SK-MEL-5 (cell line): ENCODE measurements around the gene RASGRP3. TPM values are rescaled to one million over a fixed set of nuclear protein-coding genes. Genes with fewer than 3 reads are reported as not detected.

Source experiments
- DNase-seq: peaks from one replicate; pipeline ENCODE4 v3.0.0-alpha.2; 2016; ENCODE audit warnings: low read depth, low spot score
- in situ Hi-C: cut with HindIII; loops from 2 replicates; pipeline ENCODE4 v1.10.0; 2016; ENCODE audit warnings: low sequenced_read_pairs, high pct_unique_total_duplicates, low pct_unique_long_range_greater_than_20kb
- total RNA-seq: library from RNA; depleted of rRNA; stranded (reverse); fragments of >200 nt; shearing (Covaris generic); gene quantifications from 2 replicates; pipeline ENCODE4 v1.2.3, GENCODE V29; 2014

The RASGRP3 gene
- total RNA-seq, 1 experiment from 2014 or later = 26.3 TPM

- in situ Hi-C loops = no loop called here
- DNase-seq = no peak
Measured at GRCh38 chr2:33588232-33588631, 111.8 kb downstream of the RASGRP3 start.

GRCh38 chr2:33589444-33589843 is 113.0 kb downstream of the RASGRP3 start:
- no peak for DNase-seq
- in situ Hi-C loops = no loop called here

DNA sequence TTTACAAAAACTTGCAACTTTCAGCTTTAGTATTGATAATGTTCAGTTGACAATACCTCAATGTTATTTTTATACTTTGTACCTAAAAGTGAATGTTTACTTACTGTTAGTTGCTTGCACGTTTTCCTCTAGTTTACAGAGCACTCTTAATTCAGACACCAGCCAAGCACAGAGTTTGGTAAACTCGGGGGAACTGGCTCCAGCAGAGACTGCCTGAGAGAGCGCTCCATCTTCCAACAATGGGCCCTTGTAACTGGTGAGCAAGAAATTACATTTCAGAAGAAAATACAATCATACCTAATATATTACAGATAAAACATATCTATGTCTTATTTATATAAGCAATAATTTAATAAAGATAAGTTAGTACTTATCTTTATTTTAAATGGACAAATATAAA is 118.9 kb downstream of the RASGRP3 start:
- in situ Hi-C loops = no loop called here
- DNase-seq = no peak

DNA sequence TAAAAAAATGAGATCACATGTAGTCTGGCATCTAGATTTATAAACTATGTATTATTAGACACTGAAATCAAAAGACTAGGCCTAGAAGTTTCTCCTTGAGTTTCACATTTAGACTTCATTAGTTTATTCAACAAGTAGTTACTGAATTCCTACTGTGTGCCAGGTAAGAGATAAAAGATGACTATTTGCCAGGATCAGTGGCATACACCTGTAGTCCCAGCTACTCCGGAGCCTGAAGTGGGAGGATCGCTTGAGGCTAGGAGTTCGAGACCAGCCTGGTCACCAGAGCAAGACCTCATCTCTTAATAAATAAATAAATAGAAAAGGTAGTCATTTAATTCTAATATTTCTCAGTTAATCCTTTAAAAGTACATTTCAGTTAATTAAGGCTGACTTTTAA is 120.6 kb downstream of the RASGRP3 start:
- in situ Hi-C loops = no loop called here
- no peak for DNase-seq

- in situ Hi-C loops = no loop called here
- DNase-seq = peak; percentile 59
Measured at GRCh38 chr2:33598561-33599174, 122.2 kb downstream of the RASGRP3 start.

DNA sequence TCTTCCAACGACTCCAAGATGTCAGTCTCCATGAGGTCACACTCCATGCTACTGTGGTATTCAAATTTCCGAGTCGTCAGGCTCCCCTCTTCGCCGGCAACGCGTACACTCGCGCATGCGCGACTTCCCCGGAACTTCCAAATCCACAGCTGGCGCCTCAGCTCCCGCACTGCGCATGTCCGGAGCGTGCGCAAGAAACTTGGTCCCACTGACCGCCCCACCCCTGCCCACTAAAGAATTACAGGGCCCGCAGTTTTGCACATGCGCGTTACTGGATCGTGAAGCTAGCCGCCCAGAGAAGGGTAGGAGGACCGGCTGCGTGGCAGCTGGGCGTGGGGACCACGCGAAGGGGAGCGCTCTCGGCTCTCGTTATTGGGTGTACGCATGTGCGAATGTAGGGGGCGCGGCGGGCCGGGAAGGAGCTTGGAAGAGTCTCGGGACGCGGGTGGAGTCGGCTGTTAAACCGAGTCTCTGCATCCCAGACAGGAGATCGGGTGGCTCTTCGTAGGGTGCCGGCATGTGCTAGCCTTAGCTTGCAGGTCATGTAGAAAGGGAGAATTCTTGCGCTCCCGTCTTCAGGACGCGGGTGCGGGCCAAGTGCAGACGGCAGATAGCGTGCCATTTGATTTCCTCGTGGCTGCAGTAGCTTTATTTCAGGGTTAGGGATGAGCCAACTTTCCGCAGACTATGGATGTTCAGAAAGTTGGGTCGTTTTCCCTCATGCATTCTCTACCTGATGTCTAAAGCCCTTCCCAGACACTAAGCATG is 122.9 kb downstream of the RASGRP3 start, which contains the start of gene FAM98A:
Gene FAM98A, minus strand, starts transcription at position 125 of the 768 bp plus-strand sequence. Its CDS starts 78 bp downstream, at position 47.
- in situ Hi-C loops = no loop called here
- peak; percentile 100 for DNase-seq

DNA sequence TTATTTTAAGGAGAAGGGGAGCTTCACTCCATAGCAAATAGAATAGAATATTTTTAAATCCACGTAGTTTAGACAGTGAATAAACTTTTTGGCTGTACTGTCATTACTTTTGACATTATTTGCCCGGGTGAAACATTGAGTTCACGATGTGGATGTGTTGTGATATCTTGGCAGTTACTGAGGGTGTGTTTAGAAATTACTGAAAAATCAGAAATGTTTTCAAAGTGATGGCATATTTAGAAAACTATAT is 123.4 kb downstream of the RASGRP3 start:
- in situ Hi-C loops = no loop called here
- DNase-seq = no peak

DNA sequence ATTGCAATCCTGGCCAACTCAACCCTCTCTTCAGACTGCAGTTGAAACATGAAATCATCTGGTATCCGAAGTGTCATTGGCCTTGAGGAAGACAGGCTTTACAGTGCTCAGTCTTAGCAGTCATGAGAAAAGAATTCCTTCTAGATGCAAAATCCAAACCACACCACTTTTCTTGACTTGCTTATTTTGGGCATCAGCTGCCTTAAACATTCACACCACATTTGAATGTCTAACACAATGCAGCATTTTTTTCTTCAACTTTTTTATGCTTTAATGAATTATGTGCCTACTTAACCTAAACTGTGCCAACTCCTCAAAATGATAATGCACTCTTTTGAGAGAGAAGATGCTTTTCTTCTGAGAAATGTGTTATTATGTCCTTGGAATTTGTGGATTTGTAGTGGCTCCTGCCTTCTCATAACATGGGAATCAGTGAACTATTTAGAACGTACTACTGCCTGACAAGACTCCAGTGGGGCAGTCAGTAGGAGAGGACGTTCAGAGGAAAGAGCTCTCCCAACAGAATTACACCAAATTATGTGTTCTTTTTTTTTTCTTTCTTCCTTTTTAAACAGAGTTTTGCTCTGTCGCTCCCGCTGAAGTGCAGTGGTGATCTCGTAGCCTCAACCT is 125.9 kb downstream of the RASGRP3 start:
- in situ Hi-C loops = no loop called here

DNA sequence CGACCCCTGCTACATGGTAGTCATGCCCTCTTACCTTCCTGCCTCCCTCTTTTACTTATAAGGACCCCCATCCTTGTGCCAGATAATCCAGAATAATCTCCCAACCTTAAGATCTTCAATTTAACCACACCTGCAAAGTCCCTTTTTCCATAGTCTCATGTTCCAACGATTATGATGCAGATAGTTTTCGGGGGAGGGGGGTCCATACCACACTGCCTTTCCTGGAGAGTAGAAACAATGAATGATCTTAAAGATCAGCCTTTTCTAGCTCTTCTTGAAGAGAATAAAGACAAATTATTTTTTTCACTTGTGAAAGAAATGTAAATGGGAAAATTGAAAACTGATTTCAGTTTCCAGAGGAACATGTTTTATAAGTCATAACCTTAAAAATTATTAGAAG is 127.0 kb downstream of the RASGRP3 start:
- DNase-seq = no peak
- in situ Hi-C loops = no loop called here

More for the DNA sequence above, 125.9 kb downstream of the RASGRP3 start:
- DNase-seq = no peak

DNA sequence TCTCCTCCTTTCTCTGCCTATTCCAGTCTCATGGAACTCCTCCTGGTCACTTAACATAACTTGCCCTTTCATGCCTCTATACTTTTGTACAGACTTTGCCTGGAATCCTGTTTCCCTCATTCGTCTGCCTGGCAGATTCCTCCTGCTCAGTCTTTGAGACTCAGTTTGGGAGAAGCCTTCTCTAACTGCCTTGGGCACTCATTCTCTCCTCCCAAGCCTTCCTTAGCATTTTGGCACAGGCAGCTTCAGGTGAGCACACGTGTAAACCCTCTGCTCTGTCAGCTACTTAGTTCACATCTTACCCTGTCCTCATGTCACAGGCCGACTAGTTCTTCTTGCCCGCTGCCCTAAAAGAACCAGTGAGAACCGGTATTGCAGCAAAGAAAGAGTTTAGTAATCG is 128.6 kb downstream of the RASGRP3 start:
- in situ Hi-C loops = no loop called here
- DNase-seq = no peak

GRCh38 chr2:33606100-33606499 is 129.7 kb downstream of the RASGRP3 start:
- in situ Hi-C loops = no loop called here
- no peak for DNase-seq

DNA sequence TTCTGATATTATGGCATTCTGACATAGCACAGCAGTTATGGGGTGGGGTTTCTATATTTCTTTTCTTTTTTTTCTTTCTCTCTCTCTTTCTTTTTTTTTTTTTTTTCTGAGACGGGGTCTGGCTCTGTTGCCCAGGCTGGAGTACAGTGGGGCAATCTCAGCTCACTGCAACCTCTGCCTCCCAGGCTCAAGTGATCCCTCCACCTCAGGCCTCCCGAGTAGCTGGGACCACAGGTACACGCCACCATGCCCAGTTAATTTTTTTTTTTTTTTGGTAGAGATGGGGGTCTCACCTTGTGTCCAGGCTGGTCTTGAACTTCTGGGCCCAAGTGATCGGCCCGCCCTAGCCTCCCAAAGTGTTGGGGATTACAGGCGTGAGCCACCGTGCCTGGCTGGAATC is 130.2 kb downstream of the RASGRP3 start:
- in situ Hi-C loops = no loop called here

GRCh38 chr2:33607251-33607721 is 130.8 kb downstream of the RASGRP3 start:
- in situ Hi-C loops = no loop called here
- no peak for DNase-seq

More for the DNA sequence above, 130.2 kb downstream of the RASGRP3 start:
- DNase-seq = no peak

GRCh38 chr2:33607905-33608304 is 131.5 kb downstream of the RASGRP3 start:
- in situ Hi-C loops = no loop called here
- no peak for DNase-seq

- no peak for DNase-seq
- in situ Hi-C loops = no loop called here
Measured at GRCh38 chr2:33614190-33614589, 137.7 kb downstream of the RASGRP3 start.
